Stimulated activated CD4-positive, alpha-beta T cell treated with anti-CD3 and anti-CD28 coated beads, Interleukin-12 subunit alpha, Interleukin-12 subunit beta, amount 100 ng/mL, for 48 hours (primary cell): ENCODE measurements around the gene WBP11.
A peak's percentile ranks its signal among the peaks of the same experiment; 100 is the strongest.

Source experiments
- DNase-seq, 3 donors: peaks; one replicate each; pipeline ENCODE4 v3.0.0-alpha.2; 2020; ENCODE audit warnings: low read depth in 2 of 3, low spot score in 1 of 3

Gene WBP11

DNA sequence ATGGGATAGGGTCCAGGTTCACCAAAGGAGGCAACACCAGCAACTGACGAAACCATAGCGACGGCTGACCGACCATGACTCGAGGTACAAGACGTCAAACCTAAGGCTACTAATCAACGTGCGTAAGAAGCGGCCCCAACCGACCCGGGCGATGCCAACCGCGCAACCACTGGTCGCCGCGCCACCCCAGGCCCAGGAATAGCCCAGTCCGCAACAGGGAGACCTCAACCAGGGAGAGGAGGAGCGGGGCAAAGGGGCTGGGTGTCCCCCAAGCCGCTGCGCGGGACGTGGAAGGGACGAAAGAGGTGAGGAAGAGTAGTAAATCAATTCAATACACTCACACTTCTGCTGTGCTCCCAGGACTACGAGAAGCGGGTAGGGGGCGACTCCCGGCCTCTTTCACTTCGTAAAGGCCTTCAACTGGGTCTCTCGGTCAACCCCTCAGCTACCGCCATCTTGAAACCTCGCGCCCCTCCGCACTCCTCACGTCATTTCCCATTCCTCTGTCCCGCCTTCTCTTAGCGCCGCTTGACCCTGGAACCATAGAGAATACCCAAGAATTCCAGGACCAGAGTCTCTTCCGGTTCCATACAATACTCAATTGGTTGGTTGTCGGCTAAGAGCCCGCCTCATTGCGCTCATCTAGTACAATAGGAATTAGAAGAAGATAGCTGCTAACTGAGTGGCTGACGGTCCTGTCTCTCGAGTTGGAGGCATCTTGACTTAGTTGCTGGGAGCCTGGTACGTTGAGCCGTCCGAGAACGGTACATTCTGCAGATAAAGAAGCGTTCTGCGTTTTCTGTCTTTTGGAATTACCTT, at the start of gene WBP11, which contains the start of gene C12orf60:
WBP11 (minus strand) TSS at position 468 of the 819 bp plus-strand sequence. CDS start 2,095 bp downstream, outside the sequence.
C12orf60 (plus strand) TSS at position 660 of the 819 bp plus-strand sequence. CDS start 19,266 bp downstream, outside the sequence.
- peak; percentile 79 to 86 (median 82) for DNase-seq

DNA sequence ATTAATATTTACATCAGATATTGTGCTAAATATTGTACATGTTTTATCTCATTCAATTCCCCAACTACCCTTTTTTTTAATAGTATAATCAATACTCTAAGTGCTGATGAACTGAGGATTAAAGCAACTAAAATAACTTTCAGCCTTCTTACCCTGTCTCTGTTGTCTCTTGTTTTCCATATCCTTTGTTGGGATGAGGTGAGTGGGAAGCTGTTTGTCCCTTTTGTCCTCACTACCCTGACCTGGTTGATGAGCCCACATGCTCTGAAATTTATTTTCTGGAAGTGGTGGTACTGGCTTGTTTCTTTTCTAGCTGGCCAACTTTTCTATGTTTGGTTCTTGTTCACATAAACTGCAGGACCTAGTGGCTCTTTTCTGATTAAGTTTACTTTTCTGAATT, 49.6 kb upstream of the WBP11 start:
- DNase-seq: no peak

DNA sequence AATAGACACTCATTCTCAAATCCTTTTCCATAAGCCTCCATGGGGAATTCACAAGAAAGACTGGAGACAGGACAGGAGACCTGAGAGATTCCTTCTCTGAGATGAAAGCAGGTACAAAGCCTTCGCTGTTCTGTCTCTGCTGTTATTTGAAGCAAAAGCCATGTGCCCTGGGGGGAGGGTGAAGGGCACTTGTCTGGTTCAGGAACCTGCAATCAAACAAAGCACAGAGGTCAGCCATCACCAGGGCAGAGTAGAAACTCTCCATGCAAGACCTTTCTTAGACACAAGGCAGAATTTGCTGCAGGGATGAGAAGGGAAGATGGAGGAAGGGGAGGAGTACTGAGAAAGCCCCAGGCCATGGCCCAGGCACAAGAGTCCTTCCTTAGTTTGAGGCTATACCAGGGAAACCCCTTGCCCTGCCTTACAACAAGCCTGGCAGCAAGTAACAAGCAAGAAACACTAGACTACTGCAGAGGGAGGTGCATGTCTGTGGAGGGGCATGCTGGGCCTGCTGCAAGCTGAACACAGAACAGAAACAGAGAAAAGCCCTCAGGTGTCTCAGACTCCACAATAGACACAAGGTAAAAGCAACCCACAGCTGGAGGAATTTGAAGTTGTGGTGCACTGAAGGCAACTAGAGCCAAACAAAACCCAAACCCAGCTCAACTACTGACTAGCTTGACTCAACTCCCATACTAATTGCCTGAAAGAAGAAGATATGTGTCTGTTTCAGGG, 47.8 kb upstream of the WBP11 start:
- DNase-seq: no peak

DNA sequence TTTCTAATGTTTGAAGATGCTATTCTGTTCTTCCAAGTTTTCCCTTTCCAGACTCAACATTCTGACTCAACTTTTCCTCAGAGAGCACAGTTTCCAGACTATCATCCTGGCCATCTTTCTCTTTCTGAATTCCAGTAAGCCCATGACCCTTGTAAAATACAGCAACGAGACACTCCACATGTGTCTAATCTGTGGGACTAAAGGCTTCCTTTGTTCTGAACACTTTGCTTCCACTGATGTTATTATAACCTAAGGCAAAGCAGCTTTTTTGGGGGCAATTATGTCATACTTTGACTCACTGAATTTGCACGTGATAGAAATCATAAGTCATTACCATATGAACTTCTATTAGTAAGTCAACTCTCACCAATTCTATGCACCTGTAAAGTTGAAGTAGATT, 46.4 kb upstream of the WBP11 start:
- DNase-seq: no peak

DNA sequence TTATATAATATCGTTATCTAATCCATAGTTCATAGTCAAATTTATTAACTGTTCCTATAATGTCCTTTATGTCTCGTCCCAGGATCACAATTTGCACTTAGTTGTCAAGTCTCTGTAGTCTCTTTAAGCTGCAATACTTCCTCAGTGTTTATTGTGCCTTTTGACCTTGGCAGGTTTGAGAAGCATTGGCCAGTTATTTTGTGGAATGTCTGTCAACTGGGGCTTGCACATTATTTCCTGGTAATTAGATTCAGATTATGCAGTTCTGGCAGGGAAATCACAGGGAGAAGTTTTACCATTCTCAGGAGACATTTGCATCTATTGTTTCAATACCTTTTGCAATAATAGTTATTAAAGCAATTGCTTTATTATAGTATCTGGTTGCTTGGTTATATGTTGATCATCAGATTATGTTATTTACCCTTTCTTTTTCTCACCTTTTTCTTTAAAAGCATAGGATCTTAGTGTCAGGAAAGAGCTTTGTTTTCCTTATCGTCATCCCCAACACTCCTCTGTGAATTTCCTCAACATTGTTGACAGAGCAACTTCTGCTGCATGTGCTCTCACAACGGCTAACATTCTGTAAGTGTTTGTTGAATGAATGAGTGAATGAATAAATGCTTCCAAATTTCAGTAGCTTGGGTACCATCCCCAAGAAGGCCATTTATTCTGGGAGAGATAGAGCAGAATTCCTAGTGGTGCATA, 43.8 kb upstream of the WBP11 start:
- DNase-seq: no peak

DNA sequence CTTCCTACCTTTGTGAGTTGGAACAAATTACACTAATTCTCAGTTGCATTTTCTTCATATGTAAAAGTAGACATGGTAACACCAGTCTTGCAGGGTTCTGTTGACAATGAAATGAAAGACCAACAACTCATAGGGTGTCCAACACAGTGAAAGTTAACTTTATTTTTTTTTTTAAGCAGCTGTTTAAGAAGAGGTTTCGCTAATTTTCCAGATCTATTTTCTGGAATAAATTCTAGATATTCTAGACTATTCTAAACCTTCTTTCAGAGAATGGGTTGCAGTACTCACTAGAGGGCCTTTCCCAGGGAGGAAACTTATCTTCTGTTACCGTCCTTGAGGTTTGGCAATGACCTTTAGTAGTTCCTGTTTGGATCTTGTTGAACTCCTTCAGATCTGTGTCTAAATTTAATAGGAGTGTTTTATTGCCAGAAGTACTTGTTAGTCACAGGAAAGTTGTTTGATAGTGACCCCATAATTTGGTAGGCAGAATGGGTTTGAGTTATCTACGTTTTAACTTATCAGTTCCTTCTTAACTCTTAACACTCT, 42.8 kb upstream of the WBP11 start:
- no peak for DNase-seq

DNA sequence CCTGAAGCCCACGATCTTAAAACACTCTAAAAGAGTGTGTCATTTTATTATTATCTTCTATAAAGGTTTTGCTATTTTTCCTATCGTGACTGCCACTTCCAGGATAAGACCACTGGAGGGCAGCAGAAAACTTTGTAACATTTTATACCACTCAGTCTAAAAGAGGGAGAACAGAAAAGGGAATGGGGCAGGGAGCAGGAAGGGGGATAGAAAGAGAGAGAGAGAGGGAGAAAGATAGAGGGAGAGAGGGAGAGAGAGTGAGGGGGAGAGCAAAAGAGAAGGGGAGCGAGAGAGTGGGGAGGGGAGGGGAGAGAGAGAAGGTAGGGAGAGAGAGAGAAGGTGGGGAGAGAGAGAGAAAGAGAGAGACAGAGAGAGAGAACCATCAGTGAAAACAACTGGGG, 42.1 kb upstream of the WBP11 start:
- peak in 2 of 3 donors; percentile 20 to 46 for DNase-seq

DNA sequence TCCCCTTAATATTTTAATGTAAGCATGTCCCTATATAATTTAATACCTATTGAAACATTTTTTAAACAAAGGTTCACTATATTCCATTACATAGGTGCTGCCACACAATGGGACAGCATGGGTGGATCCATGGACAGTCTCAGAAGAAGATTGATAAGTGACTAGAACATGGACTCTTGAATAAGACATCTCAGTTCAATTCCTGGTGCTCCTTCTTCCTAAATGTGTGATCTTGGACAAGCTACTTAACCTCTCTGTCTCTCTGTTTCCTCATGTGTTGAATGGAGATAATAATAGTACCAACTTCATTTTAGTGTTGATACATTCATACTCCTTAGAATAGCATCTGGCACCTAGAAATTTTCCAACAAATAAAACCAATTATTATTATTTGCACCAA, 41.1 kb upstream of the WBP11 start:
- no peak for DNase-seq

DNA sequence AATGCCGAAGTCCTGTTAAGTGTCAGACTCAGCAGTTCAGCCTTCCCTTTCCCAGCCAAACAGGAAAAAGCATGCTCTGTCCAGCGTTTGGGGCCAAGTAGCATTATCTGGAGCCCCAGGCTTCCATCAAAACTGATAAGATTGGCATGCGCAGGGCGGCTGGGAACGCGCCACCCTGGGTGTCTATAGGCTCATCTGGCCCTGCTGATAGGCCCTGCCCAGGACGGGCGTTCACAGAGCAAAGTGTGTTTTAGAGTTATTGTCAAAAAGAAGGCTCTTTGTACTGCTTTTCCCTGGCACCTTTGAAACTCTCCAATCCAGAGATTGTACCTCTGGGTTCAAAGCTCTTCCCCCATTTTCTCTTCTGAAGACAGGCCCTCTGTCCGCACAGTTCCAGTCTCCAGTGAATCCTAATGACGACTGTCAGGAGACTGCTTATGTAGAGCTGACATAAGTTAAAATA, 40.2 kb upstream of the WBP11 start, which contains the start of gene ART4:
ART4 (minus strand) TSS at position 102 of the 463 bp plus-strand sequence. CDS start 413 bp downstream, outside the sequence.
- DNase-seq: no peak

DNA sequence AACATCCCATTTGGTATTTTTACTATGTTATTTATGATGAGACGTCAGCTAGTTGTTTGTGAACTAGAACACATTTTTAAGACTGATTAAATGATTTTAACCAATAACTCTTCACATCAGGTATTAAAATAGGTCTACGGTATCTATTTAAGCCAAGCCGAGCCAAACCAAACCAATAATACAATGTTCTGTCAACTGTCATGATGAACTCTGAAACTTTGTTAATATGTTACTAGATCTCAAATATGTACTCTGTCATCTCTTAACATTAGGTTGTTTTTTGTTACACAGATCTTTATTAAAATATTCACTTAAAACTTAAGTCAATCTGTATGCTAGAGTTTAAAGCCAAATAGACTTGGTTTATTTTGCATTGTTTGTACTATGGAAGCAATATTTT, 39.0 kb upstream of the WBP11 start:
- DNase-seq: no peak

DNA sequence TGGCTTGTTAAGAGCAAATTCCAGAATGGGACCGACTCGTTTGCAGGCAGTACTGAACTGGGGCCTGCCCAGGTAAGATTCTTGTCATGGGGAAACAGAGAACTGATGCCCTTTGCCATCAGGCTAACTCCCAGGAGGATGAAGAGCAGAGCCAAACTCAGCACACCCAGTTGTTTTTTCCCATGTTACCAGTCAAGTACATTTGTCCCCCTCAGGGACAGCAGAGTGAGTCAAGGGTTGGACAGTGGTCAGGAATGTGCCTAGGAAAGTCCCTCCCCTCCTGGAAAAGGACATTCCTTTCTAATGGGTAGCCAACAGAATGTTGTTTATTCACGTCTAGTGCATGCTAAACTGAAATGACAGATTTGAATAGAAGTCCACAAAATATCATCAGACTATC, 38.5 kb upstream of the WBP11 start:
- no peak for DNase-seq

DNA sequence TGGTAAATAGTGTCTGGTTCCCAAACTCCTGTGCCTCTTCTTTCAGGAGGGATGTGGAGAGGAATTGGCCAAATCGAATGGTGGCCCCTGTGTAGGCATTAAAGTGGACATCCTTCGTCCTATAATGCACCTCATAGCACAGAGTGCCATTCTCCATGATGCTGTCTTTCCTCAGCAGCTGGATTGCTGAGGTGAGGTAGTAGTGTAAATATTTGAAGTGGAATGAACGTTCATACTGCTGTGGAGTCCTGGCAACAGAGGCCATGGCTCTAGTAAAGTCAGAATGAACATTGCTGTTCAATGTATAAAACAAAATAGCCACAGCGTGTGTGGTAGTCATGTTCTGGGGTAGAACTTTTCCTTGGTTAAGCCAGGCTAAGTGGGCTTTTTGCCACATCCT, 37.3 kb upstream of the WBP11 start:
- no peak for DNase-seq

DNA sequence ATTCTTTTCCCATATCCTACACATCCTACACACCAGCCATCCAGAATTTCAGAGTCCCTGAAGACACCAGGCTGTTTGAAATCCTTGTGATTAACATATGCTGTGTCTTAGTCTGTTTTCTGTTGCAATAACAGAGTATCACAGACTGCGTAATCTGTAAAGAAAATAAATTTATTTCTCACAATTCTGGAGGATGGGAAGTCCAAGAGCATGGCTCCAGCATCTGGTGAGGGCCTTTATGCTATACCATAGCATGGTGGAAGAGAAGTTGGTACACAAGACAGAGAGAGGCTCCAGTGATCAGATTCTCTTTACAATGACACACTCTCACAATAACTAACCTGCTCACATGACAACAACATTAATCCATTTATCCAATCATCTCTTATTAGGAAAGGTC, 36.0 kb upstream of the WBP11 start:
- no peak for DNase-seq

DNA sequence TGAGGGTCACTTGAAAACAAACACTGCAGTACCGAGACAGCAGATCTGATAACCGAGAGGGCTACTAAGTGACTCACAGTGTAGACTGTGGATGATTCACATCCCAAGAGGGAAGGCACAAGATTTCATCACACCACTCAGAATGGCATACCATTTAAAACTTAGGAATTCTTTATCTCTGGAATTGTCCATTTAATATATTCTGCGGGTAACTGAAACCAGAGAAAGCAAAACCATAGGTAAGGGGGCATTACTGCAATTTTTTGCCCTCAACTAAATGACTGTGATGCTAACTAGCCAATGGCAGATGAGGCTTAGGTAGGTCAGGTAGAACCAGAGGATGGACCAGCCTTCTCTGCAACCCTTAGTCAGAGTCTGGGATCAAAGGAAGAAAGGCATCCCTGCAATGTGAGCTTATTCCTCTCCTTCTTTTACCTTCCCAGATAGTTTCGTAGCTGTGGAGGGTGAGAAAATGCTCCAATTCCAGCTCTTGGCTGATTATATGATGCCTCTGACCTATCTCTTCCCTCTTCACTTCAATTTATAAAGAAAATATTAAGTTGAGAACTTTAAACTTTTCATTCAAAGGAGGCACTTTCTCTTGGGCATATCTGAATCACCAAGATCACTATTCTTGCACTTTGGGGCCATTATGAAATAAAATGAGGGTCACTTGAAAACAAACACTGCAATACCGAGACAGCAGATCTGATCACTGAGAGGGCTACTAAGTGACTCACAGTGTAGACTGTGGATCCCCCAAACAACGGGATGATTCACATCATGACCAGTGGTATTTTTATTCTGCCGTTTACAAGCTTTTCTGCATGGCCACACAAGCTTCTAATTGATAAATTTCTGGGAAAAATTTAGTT, 33.3 kb upstream of the WBP11 start:
- no peak for DNase-seq

DNA sequence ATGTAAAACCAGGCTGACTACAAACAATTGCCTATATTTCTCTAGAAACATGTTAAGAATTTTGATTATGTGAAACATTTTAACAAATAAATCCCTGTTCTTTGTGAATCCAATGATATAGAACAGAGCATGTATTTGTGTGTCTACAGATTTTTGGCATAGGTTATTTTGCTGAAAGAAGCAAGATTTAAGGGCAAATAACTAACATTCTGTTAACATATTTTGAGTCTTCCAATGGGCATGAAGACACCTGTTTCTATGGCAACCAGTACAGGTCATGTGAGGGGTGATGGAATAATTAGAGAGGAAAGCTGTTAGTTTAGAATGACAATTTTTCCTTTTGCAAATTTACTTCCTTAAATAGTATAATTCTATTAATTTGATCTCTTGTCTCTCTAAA, 31.2 kb upstream of the WBP11 start:
- DNase-seq: no peak

DNA sequence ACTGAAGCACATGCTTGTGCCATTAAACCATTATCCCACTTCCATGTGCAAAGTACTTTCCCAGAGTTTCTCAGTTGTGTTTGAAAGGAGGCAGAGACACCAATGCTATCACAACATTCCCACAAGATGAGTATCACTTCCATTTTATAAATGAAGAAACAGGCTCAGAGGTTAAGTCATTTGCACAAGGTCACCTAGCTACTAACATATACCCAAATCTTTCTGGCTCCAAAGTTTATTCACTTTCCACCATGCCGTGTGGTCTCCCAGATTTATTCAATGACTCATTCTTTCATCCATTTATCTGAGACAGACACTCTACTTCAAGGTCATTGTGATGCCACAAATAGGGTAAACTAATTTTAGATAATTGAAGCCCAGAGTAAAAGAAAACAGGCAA, 30.7 kb upstream of the WBP11 start:
- no peak for DNase-seq

DNA sequence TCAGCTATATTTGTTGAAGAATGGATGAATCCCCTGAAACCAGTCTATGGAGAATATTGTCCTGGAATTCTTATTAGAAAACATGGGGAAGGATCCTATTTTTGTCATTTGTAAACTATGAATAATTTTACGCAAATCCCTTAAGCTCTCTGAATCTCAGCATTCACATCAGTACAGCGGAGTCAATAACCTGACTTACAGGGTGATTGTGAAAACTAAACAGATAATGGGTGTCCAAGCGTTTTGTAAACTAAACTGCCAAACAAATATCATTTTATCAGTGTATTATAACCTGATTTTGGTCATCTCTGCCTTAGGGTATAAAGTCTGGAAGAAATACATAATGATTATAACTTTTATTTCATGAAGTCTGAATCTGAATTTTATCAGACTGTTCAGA, 30.1 kb upstream of the WBP11 start:
- no peak for DNase-seq

DNA sequence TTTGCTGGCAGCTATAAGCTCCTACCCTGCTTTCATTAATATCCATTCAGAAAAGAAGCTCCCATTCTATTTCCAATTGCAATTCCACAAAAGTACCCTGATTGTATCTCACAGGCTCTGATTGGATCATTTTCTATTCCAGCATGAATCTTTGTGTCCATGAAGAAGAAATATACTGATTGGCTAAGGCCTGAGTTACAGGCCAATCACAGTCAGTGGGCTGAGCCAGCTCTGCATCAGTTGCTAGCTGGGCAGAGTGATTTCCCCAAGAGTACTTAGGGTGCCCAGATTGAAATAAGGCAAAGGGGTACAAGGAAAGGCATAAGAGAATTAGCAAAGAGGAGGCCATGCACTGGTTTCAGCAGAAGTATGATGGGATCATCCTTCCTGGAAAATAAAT, 25.6 kb upstream of the WBP11 start:
- no peak for DNase-seq

DNA sequence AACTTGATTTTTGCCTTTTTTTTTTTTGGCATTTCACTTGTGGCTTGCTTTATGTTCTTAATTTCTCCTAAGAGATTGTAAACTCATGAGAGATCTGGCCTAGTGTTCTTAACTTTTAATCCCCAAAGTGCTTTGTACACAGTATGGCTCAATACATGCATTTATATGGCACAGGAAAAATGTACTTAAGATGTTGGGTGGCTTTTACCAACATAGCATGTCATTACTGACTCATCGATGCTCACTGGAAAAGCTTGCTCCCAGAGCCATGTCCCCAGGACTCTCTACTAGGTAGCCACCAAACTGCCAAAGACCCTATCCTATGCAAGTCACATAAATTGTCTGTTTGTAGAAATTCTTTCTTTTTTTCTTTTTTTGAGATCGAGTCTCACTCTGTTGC, 23.8 kb upstream of the WBP11 start:
- DNase-seq: no peak

DNA sequence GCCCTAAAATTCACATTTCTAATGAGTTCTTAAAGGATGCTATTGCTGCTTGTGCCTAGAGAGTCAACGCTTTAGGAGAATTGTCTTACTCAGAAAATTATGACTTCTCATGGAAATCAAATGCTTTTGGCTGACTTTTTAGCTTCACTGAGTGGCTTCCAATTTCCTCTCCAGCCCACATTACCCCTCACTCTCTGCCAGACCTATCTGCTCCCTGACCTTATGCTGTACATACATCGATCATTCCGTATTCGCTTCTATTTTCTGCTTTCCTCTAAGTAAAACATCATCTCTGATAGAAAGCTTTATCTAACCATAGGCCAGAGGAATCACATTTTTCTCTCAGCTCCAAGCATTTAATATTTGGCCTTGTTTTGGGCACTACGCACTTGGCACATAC, 23.2 kb upstream of the WBP11 start:
- DNase-seq: no peak
